Measurements from ENCODE around the gene NEMP2. TPM values are rescaled to one million over a fixed set of nuclear protein-coding genes. Genes with fewer than 3 reads are reported as not detected.
A peak's percentile ranks its signal among the peaks of the same experiment; 100 is the strongest.
"Not testable (repeated sequence)": the region's sequence is repeated elsewhere in the genome, so short reads cannot be mapped to it uniquely, and the experiment has no call there.

Gene NEMP2
- total and polyA plus RNA-seq, 3 experiments from 2014 or later: 10.5 to 17.5 (median 16.9) TPM

DNA sequence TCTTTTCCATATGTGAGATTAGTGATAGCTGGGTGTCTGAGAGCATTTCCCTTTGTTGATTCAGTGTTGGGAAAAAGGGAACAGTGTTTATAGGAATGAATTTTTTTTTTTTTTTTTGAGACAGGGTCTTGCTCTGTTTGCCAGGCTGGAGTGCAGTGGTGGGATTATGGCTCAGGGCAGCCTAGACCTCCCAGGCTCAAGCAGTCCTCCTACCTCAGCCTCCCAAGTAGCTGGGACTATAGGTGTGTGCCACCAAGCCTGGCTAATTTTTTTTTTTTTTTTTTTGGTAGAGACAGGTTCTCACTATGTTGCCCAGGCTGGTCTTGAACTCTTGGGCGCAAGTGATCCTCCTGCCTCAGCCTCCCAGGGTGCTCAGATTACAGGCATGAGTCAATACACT is 66.2 kb downstream of the NEMP2 start:
- H3K4me3 ChIP-seq (ENCODE audit: low read length); DNase-seq; POLR2A ChIA-PET; H3K9me3 ChIP-seq (ENCODE audit: low read length); H3K9me3 Mint-ChIP-seq; H3K27ac ChIP-seq (ENCODE audit: low read depth, low read length); H3K27me3 ChIP-seq (ENCODE audit: insufficient read depth, low read length, poor library complexity, severe bottlenecking); H3K27me3 Mint-ChIP-seq; H3K36me3 ChIP-seq (ENCODE audit: insufficient read depth, low read length): not testable (repeated sequence)
- H3K4me1 ChIP-seq (ENCODE audit: insufficient read depth, low read length): peaks cover 44% of the 10 kb centered on the region
- H3K4me1 Mint-ChIP-seq: peaks cover 50 to 69% (median 67%) of the 10 kb centered on the region in 3 donors
- peak overlapping the region in 1 of 7 donors; percentile 12 for H3K4me3 Mint-ChIP-seq
- H3K36me3 Mint-ChIP-seq: peaks cover 11 to 52% (median 17%) of the 10 kb centered on the region in 3 donors
- peak overlapping the region in 6 of 8 donors; percentile 0 to 73 (median 51) for H3K27ac Mint-ChIP-seq
- CTCF ChIA-PET: interaction anchor here (1.1 kb wide), 1 partner anchor 85 kb away, joined by 3 read pairs; no protein-coding TSS in a partner anchor

DNA sequence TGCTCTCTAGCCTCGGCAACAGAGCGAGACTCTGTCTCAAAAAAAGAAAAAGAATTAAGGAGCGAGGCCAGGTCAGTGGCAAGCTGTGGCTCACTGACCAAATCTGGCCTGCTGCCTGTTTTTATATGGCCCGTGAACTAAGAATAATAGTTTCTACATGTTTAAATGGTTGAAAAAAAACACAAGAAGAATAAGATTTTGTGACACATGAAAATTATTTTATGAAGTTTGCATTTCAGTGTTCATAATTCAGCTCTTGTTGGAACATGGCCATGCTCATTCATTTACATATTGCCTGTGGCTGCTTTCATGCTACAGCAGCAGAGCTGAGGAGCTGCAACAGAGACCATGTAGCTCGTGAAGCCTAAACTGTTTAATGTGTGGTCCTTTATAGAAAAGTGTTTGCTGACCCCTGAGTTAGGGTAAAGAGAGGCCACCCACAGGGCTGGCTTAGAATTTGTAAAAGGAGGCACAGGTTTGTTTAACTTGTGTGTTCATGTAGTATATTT is 66.9 kb downstream of the NEMP2 start:
- H3K4me3 Mint-ChIP-seq: peak overlapping the region in 1 of 7 donors; percentile 12
- CTCF ChIA-PET: interaction anchor here (1.1 to 1.4 kb wide), 2 partner anchors 24 to 85 kb away, joined by 3 read pairs; no protein-coding TSS in a partner anchor
- Histone ChIP-seq H3K27me3 (ENCODE audit: insufficient read depth, low read length, poor library complexity, severe bottlenecking) (no peaks in the 10 kb centered on the region), H3K36me3 (ENCODE audit: insufficient read depth, low read length) (no peaks in the 10 kb centered on the region), H3K9me3 (ENCODE audit: low read length) (no peaks in the 10 kb centered on the region), H3K4me1 (ENCODE audit: insufficient read depth, low read length) (peaks cover 51% of the 10 kb centered on the region), H3K27ac (ENCODE audit: low read depth, low read length) (peak overlapping the region; percentile 26), H3K4me3 (ENCODE audit: low read length) (no peak overlapping the region)
- peaks cover 56 to 76% (median 74%) of the 10 kb centered on the region in 3 donors for H3K4me1 Mint-ChIP-seq
- peak in 1 of 5 donors; percentile 6 for DNase-seq
- peaks cover 6 to 49% (median 18%) of the 10 kb centered on the region in 3 donors for H3K36me3 Mint-ChIP-seq
- POLR2A ChIA-PET: no interaction called here
- peak overlapping the region in 4 of 8 donors; percentile 1 to 68 (median 54) for H3K27ac Mint-ChIP-seq
- H3K27me3 Mint-ChIP-seq: no peaks in the 10 kb centered on the region
- peaks cover 0 to 2% (median 0%) of the 10 kb centered on the region in 5 donors for H3K9me3 Mint-ChIP-seq

DNA sequence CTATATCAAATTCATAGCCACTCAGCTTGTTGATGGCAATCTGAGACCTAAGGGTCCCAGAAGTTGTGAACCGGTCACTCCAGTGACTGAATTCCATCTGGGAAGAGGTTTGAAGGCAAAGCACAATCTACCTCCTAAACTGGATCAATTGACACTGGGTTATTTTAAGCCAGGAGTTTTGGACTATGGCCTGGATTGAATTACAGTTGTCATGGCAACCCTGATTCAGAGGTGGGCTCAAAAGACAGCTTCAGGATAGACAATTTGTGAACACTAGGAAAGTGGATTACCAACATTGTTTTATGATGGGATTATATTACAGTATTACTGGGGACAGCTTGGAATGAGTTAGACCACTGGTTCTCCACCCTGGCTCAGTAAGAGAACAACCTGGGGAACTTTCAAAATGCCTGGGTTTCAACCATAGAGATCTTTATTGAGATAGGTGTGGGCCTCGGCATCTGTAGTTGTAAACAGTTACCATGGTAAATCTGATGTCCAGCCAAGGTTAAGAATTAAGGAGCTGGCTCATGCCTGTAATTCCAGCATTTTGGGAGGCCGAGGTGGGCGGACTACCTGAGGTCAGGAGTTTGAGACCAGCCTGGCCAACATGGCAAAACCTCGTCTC is 67.6 kb downstream of the NEMP2 start:
- Histone ChIP-seq H3K4me3 (ENCODE audit: low read length) (no peak overlapping the region), H3K9me3 (ENCODE audit: low read length) (no peaks in the 10 kb centered on the region), H3K36me3 (ENCODE audit: insufficient read depth, low read length) (no peaks in the 10 kb centered on the region), H3K27ac (ENCODE audit: low read depth, low read length) (no peak overlapping the region), H3K27me3 (ENCODE audit: insufficient read depth, low read length, poor library complexity, severe bottlenecking) (no peaks in the 10 kb centered on the region), H3K4me1 (ENCODE audit: insufficient read depth, low read length) (peaks cover 58% of the 10 kb centered on the region)
- Mint-ChIP-seq H3K36me3 (peaks cover 0 to 45% (median 18%) of the 10 kb centered on the region in 3 donors), H3K27ac (peak overlapping the region in 4 of 8 donors; percentile 6 to 65 (median 30)), H3K4me3 (no peak overlapping the region), H3K9me3 (no peaks in the 10 kb centered on the region), H3K4me1 (peaks cover 61 to 81% (median 80%) of the 10 kb centered on the region in 3 donors), H3K27me3 (no peaks in the 10 kb centered on the region)
- POLR2A ChIA-PET: no interaction called here
- CTCF ChIA-PET: interaction anchor here (1.1 to 1.4 kb wide), 2 partner anchors 25 to 84 kb away, joined by 3 read pairs; no protein-coding TSS in a partner anchor
- DNase-seq: no peak

DNA sequence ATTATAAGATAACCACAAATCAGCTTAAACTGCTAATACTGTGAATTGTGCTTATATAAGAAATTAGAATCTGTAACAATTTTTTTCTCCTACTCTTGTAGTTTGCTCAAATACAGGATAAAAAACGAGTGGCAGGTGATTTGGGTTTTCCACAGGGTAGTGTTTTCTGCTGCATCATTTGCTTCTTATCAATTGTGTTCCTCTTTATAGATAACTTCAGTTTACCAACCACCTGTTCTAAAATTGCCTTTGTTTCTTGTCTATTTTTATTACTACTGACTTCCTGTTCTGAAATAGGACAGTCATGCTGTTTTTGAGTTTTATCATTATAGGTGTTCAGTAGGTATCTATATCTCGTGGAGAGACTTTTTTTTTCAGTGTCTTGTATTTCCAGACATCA is 69.5 kb downstream of the NEMP2 start:
- no peaks in the 10 kb centered on the region for H3K36me3 ChIP-seq (ENCODE audit: insufficient read depth, low read length)
- no peaks in the 10 kb centered on the region for H3K27me3 ChIP-seq (ENCODE audit: insufficient read depth, low read length, poor library complexity, severe bottlenecking)
- peaks cover 74% of the 10 kb centered on the region for H3K4me1 ChIP-seq (ENCODE audit: insufficient read depth, low read length)
- ChIA-PET CTCF (no interaction called here), POLR2A (no interaction called here)
- Mint-ChIP-seq H3K27me3 (no peaks in the 10 kb centered on the region), H3K4me1 (peaks cover 74 to 95% (median 93%) of the 10 kb centered on the region in 3 donors), H3K9me3 (no peaks in the 10 kb centered on the region), H3K4me3 (no peak overlapping the region), H3K36me3 (peaks cover 0 to 41% (median 14%) of the 10 kb centered on the region in 3 donors), H3K27ac (peak overlapping the region in 6 of 8 donors; percentile 1 to 74 (median 15))
- H3K9me3 ChIP-seq (ENCODE audit: low read length): no peaks in the 10 kb centered on the region
- DNase-seq: no peak
- no peak overlapping the region for H3K4me3 ChIP-seq (ENCODE audit: low read length)
- H3K27ac ChIP-seq (ENCODE audit: low read depth, low read length): no peak overlapping the region

DNA sequence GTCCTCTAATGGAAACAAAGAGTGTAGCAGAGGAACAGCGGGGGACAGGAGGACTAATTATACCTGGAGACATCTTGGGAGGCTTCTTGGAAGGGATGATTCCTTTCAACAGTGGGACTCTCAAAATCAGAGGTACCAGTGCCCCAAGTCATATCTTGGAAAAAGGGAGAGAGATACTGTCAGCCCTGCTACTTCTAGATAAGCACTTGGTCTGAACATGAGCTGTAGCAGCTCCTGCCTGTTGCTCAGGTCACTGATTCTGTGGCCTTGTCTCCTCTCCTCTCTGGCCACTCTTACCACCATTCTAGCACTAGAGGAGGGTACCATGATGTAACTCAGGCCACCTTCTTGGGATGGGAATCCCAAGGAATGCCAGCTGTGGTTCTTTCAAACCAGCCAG is 71.9 kb downstream of the NEMP2 start:
- H3K4me1 ChIP-seq (ENCODE audit: insufficient read depth, low read length): peaks cover 65% of the 10 kb centered on the region
- H3K9me3 Mint-ChIP-seq: no peaks in the 10 kb centered on the region
- POLR2A ChIA-PET: no interaction called here
- CTCF ChIA-PET: no interaction called here
- H3K4me1 Mint-ChIP-seq: peaks cover 77 to 95% (median 94%) of the 10 kb centered on the region in 3 donors
- peak overlapping the region in 1 of 7 donors; percentile 16 for H3K4me3 Mint-ChIP-seq
- peaks cover 2 to 44% (median 8%) of the 10 kb centered on the region in 3 donors for H3K36me3 Mint-ChIP-seq
- no peaks in the 10 kb centered on the region for H3K9me3 ChIP-seq (ENCODE audit: low read length)
- H3K4me3 ChIP-seq (ENCODE audit: low read length): no peak overlapping the region
- no peak for DNase-seq
- no peak overlapping the region for H3K27ac ChIP-seq (ENCODE audit: low read depth, low read length)
- no peaks in the 10 kb centered on the region for H3K27me3 ChIP-seq (ENCODE audit: insufficient read depth, low read length, poor library complexity, severe bottlenecking)
- H3K27me3 Mint-ChIP-seq: no peaks in the 10 kb centered on the region
- H3K36me3 ChIP-seq (ENCODE audit: insufficient read depth, low read length): peaks cover 4% of the 10 kb centered on the region
- peak overlapping the region in 4 of 8 donors; percentile 3 to 71 (median 58) for H3K27ac Mint-ChIP-seq

DNA sequence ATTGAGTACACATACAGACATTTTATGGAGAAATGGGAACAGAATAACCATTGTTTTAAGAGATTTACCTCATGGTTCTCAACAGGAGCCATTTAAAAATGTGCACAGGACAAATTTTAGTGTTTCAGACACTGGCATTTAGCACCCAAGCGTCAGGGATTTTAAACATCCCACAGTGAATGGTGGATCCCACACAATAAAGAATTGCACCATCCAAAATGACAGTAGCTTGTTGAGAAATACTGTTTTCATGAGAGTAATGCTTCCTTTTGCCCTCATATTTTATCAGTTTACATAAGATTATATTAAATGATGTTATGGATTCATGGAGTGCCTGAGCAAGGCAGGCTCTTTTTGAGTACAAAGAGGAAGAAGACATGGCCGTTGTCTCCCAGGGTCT is 72.3 kb downstream of the NEMP2 start:
- Histone ChIP-seq H3K4me1 (ENCODE audit: insufficient read depth, low read length) (peaks cover 60% of the 10 kb centered on the region), H3K27ac (ENCODE audit: low read depth, low read length) (no peak overlapping the region), H3K9me3 (ENCODE audit: low read length) (no peaks in the 10 kb centered on the region), H3K36me3 (ENCODE audit: insufficient read depth, low read length) (peaks cover 4% of the 10 kb centered on the region), H3K27me3 (ENCODE audit: insufficient read depth, low read length, poor library complexity, severe bottlenecking) (no peaks in the 10 kb centered on the region), H3K4me3 (ENCODE audit: low read length) (no peak overlapping the region)
- no peak for DNase-seq
- no peaks in the 10 kb centered on the region for H3K9me3 Mint-ChIP-seq
- POLR2A ChIA-PET: no interaction called here
- peak overlapping the region in 1 of 8 donors; percentile 39 for H3K27ac Mint-ChIP-seq
- H3K36me3 Mint-ChIP-seq: peaks cover 7 to 47% (median 10%) of the 10 kb centered on the region in 3 donors
- peak overlapping the region in 1 of 7 donors; percentile 7 for H3K4me3 Mint-ChIP-seq
- no peaks in the 10 kb centered on the region for H3K27me3 Mint-ChIP-seq
- peaks cover 77 to 95% (median 94%) of the 10 kb centered on the region in 3 donors for H3K4me1 Mint-ChIP-seq
- CTCF ChIA-PET: no interaction called here

DNA sequence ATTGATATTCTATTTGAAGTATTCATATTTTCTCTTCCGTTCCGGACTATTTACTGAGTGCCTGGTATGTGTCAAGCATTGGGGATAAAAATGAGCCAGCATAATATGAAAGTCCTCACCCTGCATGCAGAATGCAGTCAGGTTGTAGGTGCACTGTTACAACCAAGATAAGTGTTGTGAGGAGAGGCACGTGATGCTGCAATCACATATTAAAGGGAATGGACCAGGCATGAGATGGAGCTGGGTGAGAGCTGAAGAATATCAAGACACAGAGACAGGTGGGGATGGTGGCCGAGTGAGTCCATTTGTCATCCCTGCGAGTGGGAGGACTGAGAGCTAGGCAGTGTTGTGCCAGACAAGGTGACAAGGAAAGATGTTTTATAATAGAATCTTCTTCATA is 74.0 kb downstream of the NEMP2 start:
- ChIA-PET CTCF (interaction anchor here (2.2 kb wide), 1 partner anchor 12 kb away, joined by 10 read pairs; no protein-coding TSS in a partner anchor), POLR2A (no interaction called here)
- H3K9me3 Mint-ChIP-seq: no peaks in the 10 kb centered on the region

DNA sequence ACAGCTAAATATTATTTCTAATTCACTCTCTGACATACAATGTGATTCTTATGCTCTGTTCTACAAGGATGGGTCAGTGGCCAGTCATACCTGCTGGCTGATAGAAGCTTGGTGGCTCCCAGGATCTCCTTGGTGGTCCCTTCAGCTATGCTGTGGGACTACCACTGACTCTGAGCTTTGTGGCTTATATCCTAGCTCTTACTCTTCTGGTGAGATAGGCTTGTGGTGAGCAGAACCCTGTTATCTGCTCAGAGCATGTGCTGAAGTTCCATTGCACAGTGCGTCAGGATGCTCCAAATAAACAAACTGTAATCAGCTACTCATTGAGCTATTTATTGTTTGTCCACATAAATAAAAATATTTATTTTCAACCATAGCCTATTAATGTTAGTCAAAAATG is 74.6 kb downstream of the NEMP2 start:
- POLR2A ChIA-PET: no interaction called here
- Histone ChIP-seq H3K9me3 (ENCODE audit: low read length) (no peaks in the 10 kb centered on the region), H3K27me3 (ENCODE audit: insufficient read depth, low read length, poor library complexity, severe bottlenecking) (no peaks in the 10 kb centered on the region), H3K36me3 (ENCODE audit: insufficient read depth, low read length) (peaks cover 4% of the 10 kb centered on the region), H3K4me3 (ENCODE audit: low read length) (no peak overlapping the region), H3K27ac (ENCODE audit: low read depth, low read length) (no peak overlapping the region), H3K4me1 (ENCODE audit: insufficient read depth, low read length) (peaks cover 50% of the 10 kb centered on the region)
- CTCF ChIA-PET: interaction anchor here (2.2 kb wide), 1 partner anchor 12 kb away, joined by 10 read pairs; no protein-coding TSS in a partner anchor
- Mint-ChIP-seq H3K9me3 (no peaks in the 10 kb centered on the region), H3K4me3 (peak overlapping the region in 1 of 7 donors; percentile 17), H3K36me3 (peaks cover 14 to 52% (median 16%) of the 10 kb centered on the region in 3 donors), H3K4me1 (peaks cover 69 to 88% (median 87%) of the 10 kb centered on the region in 3 donors), H3K27ac (peak overlapping the region in 1 of 8 donors; percentile 19), H3K27me3 (no peaks in the 10 kb centered on the region)
- DNase-seq: no peak

More for the DNA sequence above, 74.0 kb downstream of the NEMP2 start:
- H3K27ac ChIP-seq (ENCODE audit: low read depth, low read length): no peak overlapping the region
- Mint-ChIP-seq H3K36me3 (peaks cover 14 to 49% (median 16%) of the 10 kb centered on the region in 3 donors), H3K4me1 (peaks cover 70 to 90% (median 88%) of the 10 kb centered on the region in 3 donors), H3K4me3 (no peak overlapping the region), H3K27me3 (no peaks in the 10 kb centered on the region), H3K27ac (peak overlapping the region in 4 of 8 donors; percentile 1 to 67 (median 32))
- DNase-seq: no peak
- H3K4me3 ChIP-seq (ENCODE audit: low read length): no peak overlapping the region
- H3K27me3 ChIP-seq (ENCODE audit: insufficient read depth, low read length, poor library complexity, severe bottlenecking): no peaks in the 10 kb centered on the region
- H3K36me3 ChIP-seq (ENCODE audit: insufficient read depth, low read length): peaks cover 4% of the 10 kb centered on the region
- peaks cover 52% of the 10 kb centered on the region for H3K4me1 ChIP-seq (ENCODE audit: insufficient read depth, low read length)
- H3K9me3 ChIP-seq (ENCODE audit: low read length): no peaks in the 10 kb centered on the region
